ENCODE measurements around the gene PRRT3.

DNA sequence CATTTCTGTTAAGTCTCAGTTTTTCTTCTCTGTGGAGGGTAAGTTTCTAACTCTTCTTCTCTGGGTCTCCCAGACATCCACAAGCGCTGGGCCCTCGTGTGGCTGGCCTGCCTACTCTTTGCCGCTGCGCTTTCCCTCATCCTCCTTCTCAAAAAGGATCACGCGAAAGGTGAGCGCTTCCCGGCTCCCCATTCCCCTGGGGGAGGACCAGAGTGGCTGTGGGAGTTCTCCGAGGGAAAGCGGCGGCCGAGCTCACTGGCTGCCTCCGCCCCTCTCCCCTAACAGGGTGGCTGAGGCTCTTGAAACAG is 19.7 kb downstream of the PRRT3 start:
- TF ChIP-seq, protein P1, sequence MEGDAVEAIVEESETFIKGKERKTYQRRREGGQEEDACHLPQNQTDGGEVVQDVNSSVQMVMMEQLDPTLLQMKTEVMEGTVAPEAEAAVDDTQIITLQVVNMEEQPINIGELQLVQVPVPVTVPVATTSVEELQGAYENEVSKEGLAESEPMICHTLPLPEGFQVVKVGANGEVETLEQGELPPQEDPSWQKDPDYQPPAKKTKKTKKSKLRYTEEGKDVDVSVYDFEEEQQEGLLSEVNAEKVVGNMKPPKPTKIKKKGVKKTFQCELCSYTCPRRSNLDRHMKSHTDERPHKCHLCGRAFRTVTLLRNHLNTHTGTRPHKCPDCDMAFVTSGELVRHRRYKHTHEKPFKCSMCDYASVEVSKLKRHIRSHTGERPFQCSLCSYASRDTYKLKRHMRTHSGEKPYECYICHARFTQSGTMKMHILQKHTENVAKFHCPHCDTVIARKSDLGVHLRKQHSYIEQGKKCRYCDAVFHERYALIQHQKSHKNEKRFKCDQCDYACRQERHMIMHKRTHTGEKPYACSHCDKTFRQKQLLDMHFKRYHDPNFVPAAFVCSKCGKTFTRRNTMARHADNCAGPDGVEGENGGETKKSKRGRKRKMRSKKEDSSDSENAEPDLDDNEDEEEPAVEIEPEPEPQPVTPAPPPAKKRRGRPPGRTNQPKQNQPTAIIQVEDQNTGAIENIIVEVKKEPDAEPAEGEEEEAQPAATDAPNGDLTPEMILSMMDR (conservative IDR thresholded peaks at IDR 0.05 in 1 of 2, IDR thresholded peaks at IDR 0.05 in 1 of 2; ENCODE audit: extremely low read depth in 1 of 2, insufficient read depth in 1 of 2, low read depth in 1 of 2, low read length in 2 of 2) = no peak
- TF ChIP-seq EZH2 (IDR thresholded peaks at IDR 0.05; ENCODE audit: borderline replicate concordance, low read length) = no peak

All from mammary epithelial cell (primary cell).